Measurements from ENCODE around the gene TNNC1. TPM values are rescaled to one million over a fixed set of nuclear protein-coding genes. Genes with fewer than 3 reads are reported as not detected.

The TNNC1 gene
- total RNA-seq, 2 experiments from 2014 or later = 0.57 to 3.2 TPM

DNA sequence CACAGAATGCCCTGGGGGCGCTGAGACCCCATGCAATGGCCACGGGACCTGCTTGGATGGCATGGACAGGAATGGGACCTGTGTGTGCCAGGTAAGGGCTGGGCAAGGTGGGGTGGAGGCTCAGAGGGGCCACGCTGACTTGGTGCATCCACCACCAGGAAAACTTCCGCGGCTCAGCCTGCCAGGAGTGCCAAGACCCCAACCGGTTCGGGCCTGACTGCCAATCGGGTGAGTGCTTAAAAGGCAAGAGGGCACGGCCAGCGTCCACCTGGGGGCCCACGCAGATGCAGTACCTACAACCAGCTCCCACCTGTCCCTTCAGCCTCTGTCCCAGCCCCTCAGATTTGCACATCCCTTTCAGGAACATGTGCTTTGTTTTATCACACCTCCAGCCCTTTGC, 48.2 kb upstream of the TNNC1 start:
- no peaks in the 10 kb centered on the region for H3K4me1 ChIP-seq (ENCODE audit: insufficient read depth, low read length, poor library complexity, severe bottlenecking)
- CTCF ChIA-PET (ENCODE audit: unreplicated experiment) = no interaction called here
- POLR2A ChIA-PET = interaction anchor here (0.6 to 0.7 kb wide), 2 partner anchors 35 to 42 kb away, joined by 4 read pairs; no protein-coding TSS in a partner anchor
- no peaks in the 10 kb centered on the region for H4K20me1 ChIP-seq (ENCODE audit: insufficient read depth, low read length)
- no peak for TF ChIP-seq CTCF (conservative IDR thresholded peaks at IDR 0.05; ENCODE audit: low read length)
- no peak for TF ChIP-seq EZH2phosphoT487 (IDR thresholded peaks at IDR 0.05; ENCODE audit: borderline replicate concordance, low read depth, low read length)
- no TSS peak for BruUV-seq (replicated peaks)
- no peak overlapping the region for H2AFZ ChIP-seq (ENCODE audit: low read length)
- no peaks in the 10 kb centered on the region for H3K9me2 ChIP-seq (ENCODE audit: insufficient read depth, low read length)
- H3K36me3 ChIP-seq (ENCODE audit: insufficient read depth, low read length) = no peaks in the 10 kb centered on the region
- no peaks in the 10 kb centered on the region for H3K9me3 ChIP-seq (ENCODE audit: low read length)
- H3K27ac ChIP-seq (ENCODE audit: low read depth, low read length, poor library complexity, severe bottlenecking) = no peak overlapping the region
- H3K4me2 ChIP-seq (ENCODE audit: low read length) = no peak overlapping the region
- DNase-seq (ENCODE audit: low spot score) = no peak
- intact Hi-C loops (cut with micrococcal nuclease; ENCODE audit: unreplicated experiment) = no loop called here
- no peaks in the 10 kb centered on the region for H3K79me2 ChIP-seq (ENCODE audit: insufficient read depth, low read depth, low read length)
- H3K4me3 ChIP-seq (ENCODE audit: low read depth, low read length, poor library complexity, severe bottlenecking) = no peak overlapping the region

DNA sequence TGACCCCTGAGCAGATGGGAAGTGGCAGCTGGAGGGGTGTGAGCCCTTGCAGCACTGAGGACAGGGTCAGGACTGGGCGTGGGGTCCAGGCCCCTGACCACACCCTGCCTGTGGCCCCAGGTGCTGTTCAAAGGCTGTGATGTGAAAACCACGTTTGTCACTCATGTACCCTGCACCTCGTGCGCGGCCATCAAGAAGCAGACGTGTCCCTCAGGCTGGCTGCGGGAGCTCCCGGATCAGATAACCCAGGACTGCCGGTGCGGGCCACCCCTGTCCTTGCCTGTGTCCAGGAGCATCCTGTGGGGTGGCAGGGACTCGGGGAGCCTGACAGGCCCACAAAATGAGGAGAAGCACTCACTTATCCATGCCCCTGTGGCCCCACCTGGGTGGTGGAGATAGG, 47.2 kb upstream of the TNNC1 start:
- intact Hi-C loops (cut with micrococcal nuclease; ENCODE audit: unreplicated experiment) = no loop called here
- Histone ChIP-seq H4K20me1 (ENCODE audit: insufficient read depth, low read length) (no peaks in the 10 kb centered on the region), H3K79me2 (ENCODE audit: insufficient read depth, low read depth, low read length) (no peaks in the 10 kb centered on the region), H3K27ac (ENCODE audit: low read depth, low read length, poor library complexity, severe bottlenecking) (no peak overlapping the region), H3K9me2 (ENCODE audit: insufficient read depth, low read length) (no peaks in the 10 kb centered on the region), H3K4me1 (ENCODE audit: insufficient read depth, low read length, poor library complexity, severe bottlenecking) (no peaks in the 10 kb centered on the region), H2AFZ (ENCODE audit: low read length) (no peak overlapping the region), H3K36me3 (ENCODE audit: insufficient read depth, low read length) (no peaks in the 10 kb centered on the region), H3K4me2 (ENCODE audit: low read length) (no peak overlapping the region), H3K9me3 (ENCODE audit: low read length) (no peaks in the 10 kb centered on the region), H3K4me3 (ENCODE audit: low read depth, low read length, poor library complexity, severe bottlenecking) (no peak overlapping the region)
- ChIA-PET CTCF (ENCODE audit: unreplicated experiment) (no interaction called here), POLR2A (interaction anchor here (0.5 kb wide), 1 partner anchor 251 kb away, joined by 5 read pairs; no protein-coding TSS in a partner anchor)
- no TSS peak for BruUV-seq (replicated peaks)
- TF ChIP-seq EZH2phosphoT487 (IDR thresholded peaks at IDR 0.05; ENCODE audit: borderline replicate concordance, low read depth, low read length) = no peak
- TF ChIP-seq CTCF (conservative IDR thresholded peaks at IDR 0.05; ENCODE audit: low read length) = no peak
- DNase-seq (ENCODE audit: low spot score) = no peak

- H3K9me2 ChIP-seq (ENCODE audit: insufficient read depth, low read length) = no peaks in the 10 kb centered on the region
- no peaks in the 10 kb centered on the region for H3K4me1 ChIP-seq (ENCODE audit: insufficient read depth, low read length, poor library complexity, severe bottlenecking)
- H3K4me2 ChIP-seq (ENCODE audit: low read length) = no peak overlapping the region
- TF ChIP-seq CTCF (conservative IDR thresholded peaks at IDR 0.05; ENCODE audit: low read length) (no peak), EZH2phosphoT487 (IDR thresholded peaks at IDR 0.05; ENCODE audit: borderline replicate concordance, low read depth, low read length) (no peak)
- no peaks in the 10 kb centered on the region for H3K79me2 ChIP-seq (ENCODE audit: insufficient read depth, low read depth, low read length)
- H3K27ac ChIP-seq (ENCODE audit: low read depth, low read length, poor library complexity, severe bottlenecking) = no peak overlapping the region
- H3K4me3 ChIP-seq (ENCODE audit: low read depth, low read length, poor library complexity, severe bottlenecking) = no peak overlapping the region
- BruUV-seq (replicated peaks) = no TSS peak
- ChIA-PET POLR2A (no interaction called here), CTCF (ENCODE audit: unreplicated experiment) (no interaction called here)
- no peaks in the 10 kb centered on the region for H3K36me3 ChIP-seq (ENCODE audit: insufficient read depth, low read length)
- no peaks in the 10 kb centered on the region for H3K9me3 ChIP-seq (ENCODE audit: low read length)
- H4K20me1 ChIP-seq (ENCODE audit: insufficient read depth, low read length) = no peaks in the 10 kb centered on the region
- no peak for DNase-seq (ENCODE audit: low spot score)
- no peak overlapping the region for H2AFZ ChIP-seq (ENCODE audit: low read length)
- intact Hi-C loops (cut with micrococcal nuclease; ENCODE audit: unreplicated experiment) = no loop called here
Measured at GRCh38 chr3:52498137-52499054, 44.6 kb upstream of the TNNC1 start.
